GM10847 (cell line): ENCODE measurements around the gene LMNTD2.
A peak's percentile ranks its signal among the peaks of the same experiment; 100 is the strongest.

ENCODE experiments used
- POLR2A ChIP-seq: IDR thresholded peaks from 2 replicates; pipeline ENCODE4 v1.6.1; 2011; ENCODE audit not compliant: insufficient read length; ENCODE audit errors: extremely low read depth

The LMNTD2 gene

GRCh38 chr11:593347-593746, 32.8 kb upstream of the LMNTD2 start:
- TF ChIP-seq POLR2A = no peak

GRCh38 chr11:592918-593317, 32.4 kb upstream of the LMNTD2 start:
- TF ChIP-seq POLR2A = no peak

GRCh38 chr11:592501-592900, 32.0 kb upstream of the LMNTD2 start:
- no peak for TF ChIP-seq POLR2A

- TF ChIP-seq POLR2A = no peak
These were observed 30.5 kb upstream of the LMNTD2 start for GRCh38 chr11:590997-591396.

GRCh38 chr11:589798-590197, 29.3 kb upstream of the LMNTD2 start:
- no peak for TF ChIP-seq POLR2A

GRCh38 chr11:587978-588380, 27.4 kb upstream of the LMNTD2 start:
- TF ChIP-seq POLR2A = no peak

GRCh38 chr11:587546-587945, 27.0 kb upstream of the LMNTD2 start:
- TF ChIP-seq POLR2A = no peak

- no peak for TF ChIP-seq POLR2A
These were observed 26.1 kb upstream of the LMNTD2 start for GRCh38 chr11:586376-587316.

- TF ChIP-seq POLR2A = no peak
These were observed 23.7 kb upstream of the LMNTD2 start for GRCh38 chr11:584287-584686.

- no peak for TF ChIP-seq POLR2A
These were observed 21.2 kb upstream of the LMNTD2 start for GRCh38 chr11:581752-582151.

- no peak for TF ChIP-seq POLR2A
These were observed 20.8 kb upstream of the LMNTD2 start for GRCh38 chr11:581342-581741.

- no peak for TF ChIP-seq POLR2A
These were observed 19.5 kb upstream of the LMNTD2 start for GRCh38 chr11:579830-580601.

- TF ChIP-seq POLR2A = no peak
These were observed 17.9 kb upstream of the LMNTD2 start for GRCh38 chr11:578276-579035.

GRCh38 chr11:577611-577894, 17.0 kb upstream of the LMNTD2 start:
- TF ChIP-seq POLR2A = no peak

- no peak for TF ChIP-seq POLR2A
These were observed 16.5 kb upstream of the LMNTD2 start for GRCh38 chr11:576811-577610.

- peak; percentile 65 for TF ChIP-seq POLR2A
These were observed 15.6 kb upstream of the LMNTD2 start, which contains the start of gene PHRF1 for GRCh38 chr11:575996-576768. Gene PHRF1 (plus strand): TSS chr11:576470. CDS start chr11:581513, 5,043 bp downstream.
